SK-N-SH treated with all-trans-retinoic acid at 6 μM for 48 hours (cell line): ENCODE results near the gene HOXC5.

Experiments
- ARNTL ChIP-seq: fragments of 450-650 bp; formaldehyde crosslinking; IDR thresholded peaks from 2 replicates; pipeline ENCODE4 v1.5.0; 2020; ENCODE audit warnings: low read depth, mild to moderate bottlenecking, moderate library complexity, borderline replicate concordance
- ESRRG ChIP-seq: fragments of 250-450 bp; sonication (Bioruptor Pico); IDR thresholded peaks from 2 replicates; pipeline ENCODE4 v1.6.1; 2021; ENCODE audit warnings: mild to moderate bottlenecking
- RARB ChIP-seq: fragments of 250-450 bp; sonication (Bioruptor Pico); IDR thresholded peaks from 2 replicates; pipeline ENCODE4 v1.8.0; 2021; ENCODE audit warnings: mild to moderate bottlenecking, moderate library complexity
- TOX ChIP-seq: fragments of 250-450 bp; sonication (Bioruptor Pico); IDR thresholded peaks from 2 replicates; pipeline ENCODE4 v1.8.0; 2021; ENCODE audit warnings: mild to moderate bottlenecking, moderate library complexity, borderline replicate concordance
- ZFP30 ChIP-seq: fragments of 450-650 bp; formaldehyde crosslinking; IDR thresholded peaks from 2 replicates; pipeline ENCODE4 v1.5.0; 2022; ENCODE audit warnings: mild to moderate bottlenecking, moderate library complexity
- ZNF565 ChIP-seq: fragments of 450-650 bp; formaldehyde crosslinking; conservative IDR thresholded peaks from 2 replicates; pipeline ENCODE4 v1.5.0; 2020; ENCODE audit warnings: low read depth, mild to moderate bottlenecking, moderate library complexity
- ZNF70 ChIP-seq: fragments of 450-650 bp; formaldehyde crosslinking; IDR thresholded peaks from 2 replicates; pipeline ENCODE4 v1.5.0; 2020; ENCODE audit warnings: mild to moderate bottlenecking, moderate library complexity
- TF ChIP-seq, protein P1 (sequence below): fragments of 250-450 bp; sonication (Bioruptor Pico); IDR thresholded peaks from 2 replicates; pipeline ENCODE4 v1.5.1; 2020; ENCODE audit warnings: low read depth, mild to moderate bottlenecking, moderate library complexity
- TF ChIP-seq, protein P2 (sequence below): fragments of 250-450 bp; sonication (Bioruptor Pico); IDR thresholded peaks from 2 replicates; pipeline ENCODE4 v1.5.1; 2021; ENCODE audit warnings: mild to moderate bottlenecking, moderate library complexity

DNA sequence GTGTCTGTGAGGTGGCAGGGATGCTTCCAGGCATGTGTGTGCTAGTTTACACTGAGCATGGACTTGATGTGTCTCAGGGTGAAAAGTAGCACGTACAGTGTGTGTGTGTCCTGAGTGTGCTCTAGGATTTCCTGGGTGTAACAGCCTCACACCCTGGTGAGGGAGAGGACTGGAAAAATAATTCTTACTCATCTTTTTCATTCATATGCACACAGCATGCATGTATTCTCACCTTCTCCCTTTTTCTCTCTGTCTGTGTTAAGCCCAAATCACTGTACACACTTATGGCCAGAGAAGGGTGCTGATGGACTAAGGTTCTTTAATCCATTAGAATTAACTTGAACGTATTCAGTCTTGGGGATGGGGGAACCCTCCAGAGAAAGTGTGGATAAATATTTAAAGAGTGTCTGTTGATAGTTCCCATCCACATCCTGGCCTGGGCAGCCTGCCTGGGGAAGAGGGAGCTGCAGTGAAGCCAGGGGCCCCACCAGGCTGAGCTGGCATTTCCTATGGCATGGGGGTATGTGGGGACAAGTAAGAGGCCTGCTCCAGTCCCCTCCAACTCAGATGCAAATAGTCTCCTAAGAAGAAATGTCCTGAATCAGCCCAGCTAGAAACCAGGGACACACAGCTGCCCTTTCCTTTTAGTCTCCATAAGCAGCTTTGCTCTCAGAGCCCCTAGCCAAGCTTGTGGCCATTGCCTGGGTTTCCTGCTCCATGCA, 25.2 kb upstream of the HOXC5 start:
- no peak for TF ChIP-seq ESRRG (CRISPR knock-in tag)
- TF ChIP-seq ARNTL (CRISPR knock-in tag) = no peak
- TF ChIP-seq TOX (CRISPR knock-in tag) = no peak
- TF ChIP-seq ZNF70 (CRISPR knock-in tag) = no peak
- no peak for TF ChIP-seq ZFP30 (CRISPR knock-in tag)
- TF ChIP-seq, protein P1, sequence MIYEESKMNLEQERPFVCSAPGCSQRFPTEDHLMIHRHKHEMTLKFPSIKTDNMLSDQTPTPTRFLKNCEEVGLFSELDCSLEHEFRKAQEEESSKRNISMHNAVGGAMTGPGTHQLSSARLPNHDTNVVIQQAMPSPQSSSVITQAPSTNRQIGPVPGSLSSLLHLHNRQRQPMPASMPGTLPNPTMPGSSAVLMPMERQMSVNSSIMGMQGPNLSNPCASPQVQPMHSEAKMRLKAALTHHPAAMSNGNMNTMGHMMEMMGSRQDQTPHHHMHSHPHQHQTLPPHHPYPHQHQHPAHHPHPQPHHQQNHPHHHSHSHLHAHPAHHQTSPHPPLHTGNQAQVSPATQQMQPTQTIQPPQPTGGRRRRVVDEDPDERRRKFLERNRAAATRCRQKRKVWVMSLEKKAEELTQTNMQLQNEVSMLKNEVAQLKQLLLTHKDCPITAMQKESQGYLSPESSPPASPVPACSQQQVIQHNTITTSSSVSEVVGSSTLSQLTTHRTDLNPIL (CRISPR knock-in tag) = no peak
- TF ChIP-seq, protein P2, sequence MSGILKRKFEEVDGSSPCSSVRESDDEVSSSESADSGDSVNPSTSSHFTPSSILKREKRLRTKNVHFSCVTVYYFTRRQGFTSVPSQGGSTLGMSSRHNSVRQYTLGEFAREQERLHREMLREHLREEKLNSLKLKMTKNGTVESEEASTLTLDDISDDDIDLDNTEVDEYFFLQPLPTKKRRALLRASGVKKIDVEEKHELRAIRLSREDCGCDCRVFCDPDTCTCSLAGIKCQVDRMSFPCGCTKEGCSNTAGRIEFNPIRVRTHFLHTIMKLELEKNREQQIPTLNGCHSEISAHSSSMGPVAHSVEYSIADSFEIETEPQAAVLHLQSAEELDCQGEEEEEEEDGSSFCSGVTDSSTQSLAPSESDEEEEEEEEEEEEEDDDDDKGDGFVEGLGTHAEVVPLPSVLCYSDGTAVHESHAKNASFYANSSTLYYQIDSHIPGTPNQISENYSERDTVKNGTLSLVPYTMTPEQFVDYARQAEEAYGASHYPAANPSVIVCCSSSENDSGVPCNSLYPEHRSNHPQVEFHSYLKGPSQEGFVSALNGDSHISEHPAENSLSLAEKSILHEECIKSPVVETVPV (CRISPR knock-in tag) = no peak
- TF ChIP-seq RARB (CRISPR knock-in tag) = no peak
- no peak for TF ChIP-seq ZNF565 (CRISPR knock-in tag)
